Immature natural killer cell (primary cell): ENCODE data around the gene ZNF736. TPM values are rescaled to one million over a fixed set of nuclear protein-coding genes. Genes with fewer than 3 reads are reported as not detected.
"Not testable (repeated sequence)": the region's sequence is repeated elsewhere in the genome, so short reads cannot be mapped to it uniquely, and the experiment has no call there.

Experiments used
- DNase-seq, 3 donors: peaks; one replicate each; pipeline ENCODE4 v3.0.0; 2022; ENCODE audit warnings: mixed read lengths in 1 of 3
- H3K27ac Mint-ChIP-seq, 6 donors: one replicate each; pipeline ENCODE4 v1.8.0; 2020; ENCODE audit warnings: mixed read lengths in 6 of 6, mild to moderate bottlenecking in 5 of 6, inconsistent platforms in 4 of 6, moderate library complexity in 3 of 6
- H3K27me3 Mint-ChIP-seq, 3 donors: one replicate each; pipeline ENCODE4 v1.8.0; 2020 to 2021; ENCODE audit warnings: low read depth in 3 of 3, mild to moderate bottlenecking in 3 of 3, mixed read lengths in 3 of 3, moderate library complexity in 3 of 3, inconsistent platforms in 1 of 3
- H3K36me3 Mint-ChIP-seq, 3 donors: one replicate each; pipeline ENCODE4 v1.8.0; 2020; ENCODE audit warnings: mixed read lengths in 3 of 3, inconsistent platforms in 2 of 3, mild to moderate bottlenecking in 2 of 3
- H3K4me1 Mint-ChIP-seq, 2 donors: one replicate each; pipeline ENCODE4 v1.8.0; 2020; ENCODE audit warnings: inconsistent platforms in 2 of 2, mild to moderate bottlenecking in 2 of 2, mixed read lengths in 2 of 2, moderate library complexity in 1 of 2
- H3K4me3 Mint-ChIP-seq, 5 donors: one replicate each; pipeline ENCODE4 v1.8.0; 2020; ENCODE audit warnings: mild to moderate bottlenecking in 5 of 5, mixed read lengths in 5 of 5, inconsistent platforms in 3 of 5, moderate library complexity in 3 of 5
- H3K9me3 Mint-ChIP-seq, 6 donors: one replicate each; pipeline ENCODE4 v1.8.0; 2020; ENCODE audit warnings: mild to moderate bottlenecking in 6 of 6, mixed read lengths in 6 of 6, inconsistent platforms in 4 of 6, moderate library complexity in 3 of 6
- polyA plus RNA-seq, 3 donors: library from polyadenylated mRNA; unstranded; fragments of 300-500 nt; fragmentation: Illumina TruSeq; gene quantifications; one replicate each; pipeline ENCODE4 v1.2.3, GENCODE V29; 2021

The ZNF736 gene
- polyA plus RNA-seq: 1 to 10 TPM in 2 of 3 donors, under 1 TPM in 1; 0.54 to 1.9 (median 1.4) TPM

GRCh38 chr7:64313740-64314491 lies at the start of gene ZNF736:
ZNF736 (plus strand) TSS chr7:64313961; CDS start chr7:64314151, 190 bp downstream.
- H3K9me3 Mint-ChIP-seq: no peaks in the 10 kb centered on the region
- H3K27me3 Mint-ChIP-seq: peaks cover 0 to 10% (median 0%) of the 10 kb centered on the region in 3 donors
- H3K4me3 Mint-ChIP-seq: peak within 1 kb of the TSS; percentile 97 to 99 (median 99)
- DNase-seq: peak; percentile 86 to 89 (median 88)
- H3K36me3 Mint-ChIP-seq: no peaks in the 10 kb centered on the region
- H3K4me1 Mint-ChIP-seq: peaks cover 35 to 51% of the 10 kb centered on the region in 2 donors
- peak within 1 kb of the TSS; percentile 93 to 98 (median 96) for H3K27ac Mint-ChIP-seq

- H3K27ac Mint-ChIP-seq: no peak overlapping the region
- no peaks in the 10 kb centered on the region for H3K4me1 Mint-ChIP-seq
- no peaks in the 10 kb centered on the region for H3K27me3 Mint-ChIP-seq
- no peak for DNase-seq
- no peak overlapping the region for H3K4me3 Mint-ChIP-seq
- H3K9me3 Mint-ChIP-seq: peaks cover 18 to 57% (median 49%) of the 10 kb centered on the region in 6 donors
- peaks cover 4 to 15% (median 4%) of the 10 kb centered on the region in 3 donors for H3K36me3 Mint-ChIP-seq
These were observed 47.3 kb upstream of the ZNF736 start for GRCh38 chr7:64266341-64266919.

GRCh38 chr7:64277630-64278029 lies 36.1 kb upstream of the ZNF736 start:
- Mint-ChIP-seq H3K27ac (no peak overlapping the region), H3K4me3 (no peak overlapping the region), H3K9me3 (peaks cover 0 to 17% (median 9%) of the 10 kb centered on the region in 6 donors), H3K4me1 (no peaks in the 10 kb centered on the region), H3K27me3 (peaks cover 0 to 2% (median 0%) of the 10 kb centered on the region in 3 donors), H3K36me3 (no peaks in the 10 kb centered on the region)
- DNase-seq: no peak

GRCh38 chr7:64294701-64295420 lies 18.9 kb upstream of the ZNF736 start:
- Mint-ChIP-seq H3K36me3 (no peaks in the 10 kb centered on the region), H3K27ac (no peak overlapping the region), H3K9me3 (no peaks in the 10 kb centered on the region)

GRCh38 chr7:64297418-64297817 lies 16.3 kb upstream of the ZNF736 start:
- DNase-seq, H3K27ac Mint-ChIP-seq, H3K9me3 Mint-ChIP-seq, H3K4me1 Mint-ChIP-seq, H3K4me3 Mint-ChIP-seq, H3K36me3 Mint-ChIP-seq, H3K27me3 Mint-ChIP-seq: not testable (repeated sequence)

More at GRCh38 chr7:64294701-64295420, 18.9 kb upstream of the ZNF736 start:
- no peak overlapping the region for H3K4me3 Mint-ChIP-seq
- no peak for DNase-seq
- peaks cover 0 to 4% (median 2%) of the 10 kb centered on the region in 3 donors for H3K27me3 Mint-ChIP-seq
- no peaks in the 10 kb centered on the region for H3K4me1 Mint-ChIP-seq

- Mint-ChIP-seq H3K4me3 (no peak overlapping the region), H3K9me3 (no peaks in the 10 kb centered on the region), H3K27ac (no peak overlapping the region), H3K36me3 (no peaks in the 10 kb centered on the region), H3K27me3 (peaks cover 0 to 2% (median 0%) of the 10 kb centered on the region in 3 donors), H3K4me1 (peaks cover 0 to 2% of the 10 kb centered on the region in 2 donors)
- DNase-seq: no peak
These were observed 12.9 kb upstream of the ZNF736 start for GRCh38 chr7:64300641-64301405.

- peak; percentile 85 to 90 (median 89) for DNase-seq
- Mint-ChIP-seq H3K4me1 (peaks cover 21 to 24% of the 10 kb centered on the region in 2 donors), H3K36me3 (no peaks in the 10 kb centered on the region), H3K4me3 (peak overlapping the region; percentile 92 to 99 (median 96)), H3K27ac (peak overlapping the region; percentile 90 to 97 (median 92)), H3K27me3 (no peaks in the 10 kb centered on the region), H3K9me3 (no peaks in the 10 kb centered on the region)
These were observed 6.3 kb upstream of the ZNF736 start for GRCh38 chr7:64307254-64308015.

GRCh38 chr7:64308016-64308270 lies 5.8 kb upstream of the ZNF736 start:
- no peaks in the 10 kb centered on the region for H3K27me3 Mint-ChIP-seq
- H3K9me3 Mint-ChIP-seq: no peaks in the 10 kb centered on the region
- no peaks in the 10 kb centered on the region for H3K36me3 Mint-ChIP-seq
- peak overlapping the region; percentile 92 to 99 (median 96) for H3K4me3 Mint-ChIP-seq
- peaks cover 22 to 27% of the 10 kb centered on the region in 2 donors for H3K4me1 Mint-ChIP-seq
- no peak for DNase-seq
- H3K27ac Mint-ChIP-seq: peak overlapping the region; percentile 90 to 97 (median 92)

GRCh38 chr7:64310426-64310825 lies 3.3 kb upstream of the ZNF736 start:
- Mint-ChIP-seq H3K4me1 (peaks cover 46 to 52% of the 10 kb centered on the region in 2 donors), H3K4me3 (no peak overlapping the region)

GRCh38 chr7:64312826-64313225 lies 935 bp upstream of the ZNF736 start:
- Mint-ChIP-seq H3K4me3 (no peak overlapping the region), H3K27me3 (peaks cover 0 to 10% (median 0%) of the 10 kb centered on the region in 3 donors), H3K4me1 (peaks cover 37 to 49% of the 10 kb centered on the region in 2 donors), H3K9me3 (no peaks in the 10 kb centered on the region), H3K27ac (peak overlapping the region in 5 of 6 donors; percentile 84 to 98 (median 95)), H3K36me3 (no peaks in the 10 kb centered on the region)
- DNase-seq: no peak

More at GRCh38 chr7:64310426-64310825, 3.3 kb upstream of the ZNF736 start:
- DNase-seq: no peak
- no peaks in the 10 kb centered on the region for H3K36me3 Mint-ChIP-seq
- peak overlapping the region in 1 of 6 donors; percentile 45 for H3K27ac Mint-ChIP-seq
- peaks cover 0 to 10% (median 0%) of the 10 kb centered on the region in 3 donors for H3K27me3 Mint-ChIP-seq
- no peaks in the 10 kb centered on the region for H3K9me3 Mint-ChIP-seq

GRCh38 chr7:64314566-64314965 lies 805 bp downstream of the ZNF736 start:
- H3K4me3 Mint-ChIP-seq: peak overlapping the region; percentile 97 to 99 (median 99)
- peaks cover 0 to 10% (median 0%) of the 10 kb centered on the region in 3 donors for H3K27me3 Mint-ChIP-seq
- DNase-seq: no peak
- H3K36me3 Mint-ChIP-seq: no peaks in the 10 kb centered on the region
- H3K9me3 Mint-ChIP-seq: no peaks in the 10 kb centered on the region
- H3K27ac Mint-ChIP-seq: peak overlapping the region; percentile 93 to 98 (median 96)
- peaks cover 35 to 53% of the 10 kb centered on the region in 2 donors for H3K4me1 Mint-ChIP-seq

GRCh38 chr7:64316031-64316742 lies 2.4 kb downstream of the ZNF736 start:
- peak overlapping the region in 1 of 6 donors; percentile 49 for H3K27ac Mint-ChIP-seq
- not testable (repeated sequence) for H3K27me3 Mint-ChIP-seq, DNase-seq, H3K9me3 Mint-ChIP-seq, H3K36me3 Mint-ChIP-seq
- peak overlapping the region; percentile 23 to 99 (median 45) for H3K4me3 Mint-ChIP-seq
- peaks cover 35 to 64% of the 10 kb centered on the region in 2 donors for H3K4me1 Mint-ChIP-seq
